NCI-H2227 (cell line): Measurements from ENCODE around the gene KIF7.
"Not testable (repeated sequence)": the region's sequence is repeated elsewhere in the genome, so short reads cannot be mapped to it uniquely, and the experiment has no call there.

Source experiments
- DNase-seq: peaks from one replicate; lab custom pipeline; 2025; ENCODE audit not compliant: unreplicated experiment; lab: John Stamatoyannopoulos, UW

KIF7 gene

GRCh38 chr15:89654847-89655805, at the start of gene KIF7:
Gene KIF7, minus strand, starts transcription at chr15:89655467. Its CDS starts 2,537 bp downstream, at chr15:89652930.
- peak; percentile 86 for DNase-seq

- no peak for DNase-seq
Observed at GRCh38 chr15:89704411-89704810, 49.1 kb upstream of the KIF7 start.

- DNase-seq = no peak
Observed at GRCh38 chr15:89695198-89695597, 39.9 kb upstream of the KIF7 start.

- no peak for DNase-seq
Observed at GRCh38 chr15:89693696-89694095, 38.4 kb upstream of the KIF7 start.

GRCh38 chr15:89693091-89693490, 37.8 kb upstream of the KIF7 start:
- no peak for DNase-seq

GRCh38 chr15:89690276-89691218, 35.3 kb upstream of the KIF7 start, which contains the start of the genes PEX11A and WDR93:
Gene PEX11A, minus strand, starts transcription at chr15:89690754. Its CDS starts 122 bp downstream, at chr15:89690632.
Gene WDR93, plus strand, starts transcription at chr15:89690811. Its CDS starts 10,936 bp downstream, at chr15:89701747.
- peak; percentile 82 for DNase-seq

GRCh38 chr15:89689930-89690275, 34.6 kb upstream of the KIF7 start:
- not testable (repeated sequence) for DNase-seq

- no peak for DNase-seq
Observed at GRCh38 chr15:89686522-89686921, 31.3 kb upstream of the KIF7 start.

- no peak for DNase-seq
Observed at GRCh38 chr15:89685995-89686394, 30.7 kb upstream of the KIF7 start.

- no peak for DNase-seq
Observed at GRCh38 chr15:89681146-89681545, 25.9 kb upstream of the KIF7 start.

- DNase-seq = no peak
Observed at GRCh38 chr15:89680282-89680873, 25.1 kb upstream of the KIF7 start.

- DNase-seq = no peak
Observed at GRCh38 chr15:89679212-89679611, 23.9 kb upstream of the KIF7 start, which contains the start of gene PLIN1. Gene PLIN1, minus strand, starts transcription at chr15:89679367. Its CDS starts 1,878 bp downstream, at chr15:89677489.

GRCh38 chr15:89677381-89677780, 22.1 kb upstream of the KIF7 start:
- DNase-seq = no peak

GRCh38 chr15:89675606-89676005, 20.3 kb upstream of the KIF7 start:
- no peak for DNase-seq

- no peak for DNase-seq
Observed at GRCh38 chr15:89674526-89674925, 19.3 kb upstream of the KIF7 start.

GRCh38 chr15:89673165-89673512, 17.9 kb upstream of the KIF7 start:
- DNase-seq = peak; percentile 2

- DNase-seq = no peak
Observed at GRCh38 chr15:89672221-89673164, 17.2 kb upstream of the KIF7 start.

GRCh38 chr15:89671687-89672086, 16.4 kb upstream of the KIF7 start:
- no peak for DNase-seq

GRCh38 chr15:89670971-89671560, 15.8 kb upstream of the KIF7 start:
- no peak for DNase-seq

- DNase-seq = no peak
Observed at GRCh38 chr15:89669941-89670340, 14.7 kb upstream of the KIF7 start.
